HL-60 (cell line): ENCODE measurements around the gene SEC23IP.

Source experiments
- CTCF ChIP-seq: IDR thresholded peaks from one replicate; pipeline ENCODE4 v1.5.1; 2011; ENCODE audit warnings: low read length, control low read depth, inconsistent platforms; ENCODE audit not compliant: insufficient read depth
- GABPA ChIP-seq: IDR thresholded peaks from 2 replicates; pipeline ENCODE4 v1.6.1; 2012; ENCODE audit warnings: low read depth
- TF ChIP-seq, protein P1 (sequence below): IDR thresholded peaks from 2 replicates; pipeline ENCODE4 v1.6.1; 2012; ENCODE audit warnings: low read depth; ENCODE audit not compliant: insufficient replicate concordance

DNA sequence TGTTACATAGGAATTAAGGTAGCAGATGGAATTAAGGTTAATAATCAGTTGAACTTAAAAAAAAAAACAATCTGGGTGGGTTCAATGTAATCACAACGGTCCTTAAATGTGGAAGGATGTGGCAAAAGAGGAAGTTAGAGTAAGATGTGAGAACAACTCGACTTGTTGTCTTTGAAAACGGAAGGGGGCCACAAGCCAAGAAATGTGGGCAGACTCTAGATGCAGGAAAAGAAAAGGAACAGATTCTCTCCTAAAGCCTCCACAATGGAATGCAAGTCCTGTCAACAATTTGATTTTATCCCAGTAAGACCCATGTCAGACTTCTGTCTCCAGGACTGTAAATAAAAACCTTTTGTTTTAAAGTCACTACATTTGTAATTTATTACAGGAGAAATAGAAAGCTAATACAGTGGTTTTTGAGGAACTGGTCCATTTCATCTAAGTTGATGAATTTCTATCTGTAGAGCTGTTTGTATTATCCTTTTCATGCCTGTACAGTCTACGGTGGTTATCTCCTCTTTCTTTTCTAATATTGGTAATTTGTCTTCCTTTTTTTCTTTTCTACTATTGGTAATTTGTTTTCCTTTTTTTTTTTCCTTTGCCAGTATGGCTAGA lies 28.5 kb upstream of the SEC23IP start:
- TF ChIP-seq CTCF (no peak), GABPA (no peak)
- TF ChIP-seq, protein P1, sequence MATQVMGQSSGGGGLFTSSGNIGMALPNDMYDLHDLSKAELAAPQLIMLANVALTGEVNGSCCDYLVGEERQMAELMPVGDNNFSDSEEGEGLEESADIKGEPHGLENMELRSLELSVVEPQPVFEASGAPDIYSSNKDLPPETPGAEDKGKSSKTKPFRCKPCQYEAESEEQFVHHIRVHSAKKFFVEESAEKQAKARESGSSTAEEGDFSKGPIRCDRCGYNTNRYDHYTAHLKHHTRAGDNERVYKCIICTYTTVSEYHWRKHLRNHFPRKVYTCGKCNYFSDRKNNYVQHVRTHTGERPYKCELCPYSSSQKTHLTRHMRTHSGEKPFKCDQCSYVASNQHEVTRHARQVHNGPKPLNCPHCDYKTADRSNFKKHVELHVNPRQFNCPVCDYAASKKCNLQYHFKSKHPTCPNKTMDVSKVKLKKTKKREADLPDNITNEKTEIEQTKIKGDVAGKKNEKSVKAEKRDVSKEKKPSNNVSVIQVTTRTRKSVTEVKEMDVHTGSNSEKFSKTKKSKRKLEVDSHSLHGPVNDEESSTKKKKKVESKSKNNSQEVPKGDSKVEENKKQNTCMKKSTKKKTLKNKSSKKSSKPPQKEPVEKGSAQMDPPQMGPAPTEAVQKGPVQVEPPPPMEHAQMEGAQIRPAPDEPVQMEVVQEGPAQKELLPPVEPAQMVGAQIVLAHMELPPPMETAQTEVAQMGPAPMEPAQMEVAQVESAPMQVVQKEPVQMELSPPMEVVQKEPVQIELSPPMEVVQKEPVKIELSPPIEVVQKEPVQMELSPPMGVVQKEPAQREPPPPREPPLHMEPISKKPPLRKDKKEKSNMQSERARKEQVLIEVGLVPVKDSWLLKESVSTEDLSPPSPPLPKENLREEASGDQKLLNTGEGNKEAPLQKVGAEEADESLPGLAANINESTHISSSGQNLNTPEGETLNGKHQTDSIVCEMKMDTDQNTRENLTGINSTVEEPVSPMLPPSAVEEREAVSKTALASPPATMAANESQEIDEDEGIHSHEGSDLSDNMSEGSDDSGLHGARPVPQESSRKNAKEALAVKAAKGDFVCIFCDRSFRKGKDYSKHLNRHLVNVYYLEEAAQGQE: no peak
